RWPE1 (cell line): ENCODE measurements around the gene ZNF331.

Source experiments
- CTCF ChIA-PET: fragments of 350-600 bp; sonication (Branson Sonifier 250); formaldehyde crosslinking; extraction: SDS; loops from one replicate; lab custom pipeline; 2021; lab: Yijun Ruan, JAX
- POLR2A ChIA-PET: fragments of 400-600 bp; formaldehyde crosslinking; extraction: SDS; loops from one replicate; lab custom pipeline; 2020; ENCODE audit warnings: antibody characterized with exemption; ENCODE audit not compliant: low non-redundant PET; lab: Yijun Ruan, JAX
- DNase-seq: peaks from one replicate; pipeline ENCODE4 v3.0.0; 2012; ENCODE audit warnings: low spot score
- H3K27ac ChIP-seq: fragments of 450-650 bp; 2 replicates; pipeline ENCODE4 v1.5.1; 2017
- CTCF ChIP-seq: fragments of 450-650 bp; conservative IDR thresholded peaks from 2 replicates; pipeline ENCODE4 v1.5.1; 2017; ENCODE audit warnings: low read depth, mild to moderate bottlenecking

Gene ZNF331

GRCh38 chr19:53598361-53598760, 60.4 kb downstream of the ZNF331 start:
- ChIA-PET POLR2A (no interaction called here), CTCF (no interaction called here)

DNA sequence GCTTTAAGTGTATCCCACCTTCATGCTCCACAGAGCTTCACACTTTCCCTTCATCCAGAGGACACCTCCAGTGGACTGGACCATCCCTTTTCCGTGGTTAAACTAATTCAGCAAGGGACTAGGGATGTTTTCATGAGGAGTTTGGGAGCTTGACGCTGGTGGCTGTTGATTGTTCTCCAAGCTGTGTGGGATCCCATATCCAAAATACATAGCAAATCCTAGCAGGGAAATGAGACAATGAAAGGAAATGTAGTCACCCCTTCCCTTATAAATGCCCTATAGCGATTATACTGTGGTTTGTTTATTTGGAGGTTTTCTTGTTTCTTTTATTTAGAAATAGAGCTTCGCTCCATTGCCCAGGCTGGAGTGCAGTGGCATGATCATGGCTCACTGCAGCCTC, 62.3 kb downstream of the ZNF331 start:
- no peak for TF ChIP-seq CTCF
- ChIA-PET POLR2A (no interaction called here), CTCF (no interaction called here)
- no peak overlapping the region for H3K27ac ChIP-seq
- no peak for DNase-seq

More at GRCh38 chr19:53598361-53598760, 60.4 kb downstream of the ZNF331 start:
- no peak for TF ChIP-seq CTCF
- no peak overlapping the region for H3K27ac ChIP-seq
- DNase-seq: no peak

- no peak overlapping the region for H3K27ac ChIP-seq
- CTCF ChIA-PET: no interaction called here
These were observed 68.1 kb downstream of the ZNF331 start for GRCh38 chr19:53606031-53606430.

GRCh38 chr19:53608381-53608780, 70.4 kb downstream of the ZNF331 start:
- H3K27ac ChIP-seq: no peak overlapping the region
- CTCF ChIA-PET: interaction anchor here (0.6 kb wide), 1 partner anchor 169 kb away, joined by 7 read pairs; no protein-coding TSS in a partner anchor
- DNase-seq: no peak
- TF ChIP-seq CTCF: no peak
- POLR2A ChIA-PET: no interaction called here

More at GRCh38 chr19:53606031-53606430, 68.1 kb downstream of the ZNF331 start:
- no peak for TF ChIP-seq CTCF
- POLR2A ChIA-PET: no interaction called here
- DNase-seq: no peak

DNA sequence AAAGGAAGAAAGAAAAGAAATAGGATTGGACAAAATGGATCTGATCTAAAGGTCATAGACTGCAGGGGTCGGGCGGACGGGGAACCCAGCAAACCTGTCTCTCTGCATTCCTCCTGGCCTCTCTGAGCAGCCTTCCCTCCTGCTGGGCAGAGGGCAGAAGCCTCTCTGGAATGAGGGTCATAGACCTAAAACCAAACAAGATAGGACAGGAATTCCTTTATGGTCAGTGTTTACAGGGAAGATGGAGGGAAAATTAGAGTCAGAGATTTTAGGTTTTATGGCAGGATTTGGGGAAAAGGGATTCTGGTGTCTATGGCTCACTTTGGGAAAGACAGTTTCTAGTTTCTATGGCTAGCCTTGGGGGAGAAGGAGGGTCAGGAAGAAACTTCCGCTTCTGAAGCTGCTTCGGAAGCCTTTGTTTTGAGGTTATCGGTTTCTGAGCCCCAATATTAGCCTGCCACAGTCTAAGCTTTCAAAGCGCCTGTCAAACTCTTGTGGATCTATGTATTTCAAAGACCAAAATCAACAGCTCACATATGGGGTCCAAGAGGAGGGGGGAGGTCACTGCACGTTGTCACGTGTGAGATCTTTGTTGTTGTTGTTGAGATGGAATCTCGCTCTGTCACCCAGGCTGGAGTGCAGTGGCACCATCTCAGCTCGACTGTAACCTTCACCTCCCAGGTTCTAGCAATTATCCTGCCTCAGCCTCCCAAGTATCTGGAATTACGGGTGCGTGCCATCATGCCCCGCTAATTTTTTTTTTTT, 75.0 kb downstream of the ZNF331 start:
- POLR2A ChIA-PET: no interaction called here
- CTCF ChIA-PET: interaction anchor here (0.6 to 0.7 kb wide), 2 partner anchors 76 to 163 kb away, joined by 3 read pairs; no protein-coding TSS in a partner anchor

More for the DNA sequence above, 75.0 kb downstream of the ZNF331 start:
- TF ChIP-seq CTCF: no peak
- no peak overlapping the region for H3K27ac ChIP-seq
- DNase-seq: no peak
